AG04450 (cell line): Measurements from ENCODE around the gene MAP7. TPM values are rescaled to one million over a fixed set of nuclear protein-coding genes. Genes with fewer than 3 reads are reported as not detected.

Experiments used
- CTCF ChIA-PET: fragments of 300-600, 350-600 bp; formaldehyde crosslinking; extraction: SDS; loops from one replicate; lab custom pipeline; 2022; ENCODE audit warnings: antibody characterized with exemption, inconsistent platforms; lab: Charles Lee
- POLR2A ChIA-PET: fragments of 350-600 bp; formaldehyde crosslinking; extraction: SDS; loops from one replicate; lab custom pipeline; 2021; ENCODE audit warnings: antibody characterized with exemption, inconsistent platforms; lab: Yijun Ruan, JAX
- DNase-seq: peaks from one replicate; pipeline ENCODE4 v3.0.0-alpha.2; 2011; ENCODE audit warnings: low read depth, low spot score
- H3K27ac ChIP-seq: one replicate; pipeline ENCODE4 v1.5.1; 2012; ENCODE audit warnings: low read depth, low read length, control low read depth
- H3K27me3 ChIP-seq: one replicate; pipeline ENCODE4 v1.6.0; 2012; ENCODE audit warnings: low read length; ENCODE audit not compliant: control insufficient read depth, insufficient read depth
- H3K4me3 ChIP-seq: 2 replicates; pipeline ENCODE4 v1.5.1; 2011; ENCODE audit warnings: mild to moderate bottlenecking, low read depth, low read length, control low read depth
- H3K9me3 ChIP-seq: 2 replicates; pipeline ENCODE4 v1.5.1; 2012; ENCODE audit warnings: low read length; ENCODE audit not compliant: control insufficient read depth, insufficient read depth
- CTCF ChIP-seq: IDR thresholded peaks from 2 replicates; pipeline ENCODE4 v1.5.1; 2011; ENCODE audit warnings: low read depth, low read length, control low read depth, inconsistent platforms
- polyA plus RNA-seq: library from polyadenylated mRNA; depleted of rRNA; stranded (reverse); fragments of >200 nt; gene quantifications from 2 replicates; pipeline ENCODE4 v1.2.3, GENCODE V29; 2011

Gene MAP7
- polyA plus RNA-seq, 1 experiment: 0.30 TPM

GRCh38 chr6:136506124-136506799 lies 44.0 kb downstream of the MAP7 start:
- no peak overlapping the region for H3K4me3 ChIP-seq
- ChIA-PET POLR2A (no interaction called here), CTCF (no interaction called here)
- TF ChIP-seq CTCF: no peak
- no peak overlapping the region for H3K27ac ChIP-seq
- peaks cover 13% of the 10 kb centered on the region for H3K27me3 ChIP-seq
- no peaks in the 10 kb centered on the region for H3K9me3 ChIP-seq
- no peak for DNase-seq

- Histone ChIP-seq H3K27me3 (peaks cover 9% of the 10 kb centered on the region), H3K9me3 (no peaks in the 10 kb centered on the region), H3K4me3 (no peak overlapping the region), H3K27ac (no peak overlapping the region)
- ChIA-PET CTCF (interaction anchor here (0.8 kb wide), 1 partner anchor 22 kb away, joined by 3 read pairs; no protein-coding TSS in a partner anchor), POLR2A (no interaction called here)
- no peak for TF ChIP-seq CTCF
- DNase-seq: no peak
These were observed 46.8 kb downstream of the MAP7 start for GRCh38 chr6:136503303-136504029.

GRCh38 chr6:136502786-136503185 lies 47.4 kb downstream of the MAP7 start:
- Histone ChIP-seq H3K27ac (no peak overlapping the region), H3K27me3 (peaks cover 14% of the 10 kb centered on the region), H3K4me3 (no peak overlapping the region), H3K9me3 (no peaks in the 10 kb centered on the region)
- ChIA-PET POLR2A (no interaction called here), CTCF (interaction anchor here (0.8 kb wide), 1 partner anchor 23 kb away, joined by 3 read pairs; no protein-coding TSS in a partner anchor)
- no peak for TF ChIP-seq CTCF
- DNase-seq: no peak

GRCh38 chr6:136501514-136501913 lies 48.7 kb downstream of the MAP7 start:
- no peaks in the 10 kb centered on the region for H3K9me3 ChIP-seq
- no peak overlapping the region for H3K27ac ChIP-seq
- no peak overlapping the region for H3K4me3 ChIP-seq
- no peak for TF ChIP-seq CTCF
- peaks cover 17% of the 10 kb centered on the region for H3K27me3 ChIP-seq
- POLR2A ChIA-PET: no interaction called here
- no peak for DNase-seq
- CTCF ChIA-PET: no interaction called here

- no peak for DNase-seq
- no peak for TF ChIP-seq CTCF
- Histone ChIP-seq H3K27ac (no peak overlapping the region), H3K9me3 (no peaks in the 10 kb centered on the region), H3K27me3 (peaks cover 17% of the 10 kb centered on the region), H3K4me3 (no peak overlapping the region)
- ChIA-PET CTCF (no interaction called here), POLR2A (no interaction called here)
These were observed 49.1 kb downstream of the MAP7 start for GRCh38 chr6:136501096-136501495.
